GM12875 (cell line): ENCODE measurements around the gene SGSM2.

ENCODE experiments used
- H3K4me3 ChIP-seq: one replicate; pipeline ENCODE4 v1.5.1; 2011; ENCODE audit warnings: low read depth, low read length, control low read depth
- CTCF ChIP-seq: IDR thresholded peaks from 2 replicates; pipeline ENCODE4 v1.5.1; 2011; ENCODE audit warnings: low read depth, mild to moderate bottlenecking, control low read depth, inconsistent platforms, low read length, moderate library complexity, borderline replicate concordance; ENCODE audit not compliant: insufficient read depth

Gene SGSM2

GRCh38 chr17:2387086-2388019, 50.1 kb downstream of the SGSM2 start:
- TF ChIP-seq CTCF: no peak
- H3K4me3 ChIP-seq: no peak overlapping the region

GRCh38 chr17:2388020-2388682, 50.9 kb downstream of the SGSM2 start:
- no peak for TF ChIP-seq CTCF

GRCh38 chr17:2388683-2389055, 51.4 kb downstream of the SGSM2 start:
- H3K4me3 ChIP-seq: no peak overlapping the region
- no peak for TF ChIP-seq CTCF

More at GRCh38 chr17:2388020-2388682, 50.9 kb downstream of the SGSM2 start:
- no peak overlapping the region for H3K4me3 ChIP-seq

GRCh38 chr17:2390199-2390836, 53.0 kb downstream of the SGSM2 start:
- TF ChIP-seq CTCF: no peak
- H3K4me3 ChIP-seq: no peak overlapping the region

- peak overlapping the region; percentile 52 for H3K4me3 ChIP-seq
- no peak for TF ChIP-seq CTCF
Observed at GRCh38 chr17:2391597-2392251, 54.4 kb downstream of the SGSM2 start.

GRCh38 chr17:2392252-2393173, 55.2 kb downstream of the SGSM2 start:
- TF ChIP-seq CTCF: no peak
- peak overlapping the region; percentile 87 for H3K4me3 ChIP-seq
